HFFc6 (cell line): ENCODE results near the gene ERN1. TPM values are rescaled to one million over a fixed set of nuclear protein-coding genes. Genes with fewer than 3 reads are reported as not detected.
"Not testable (repeated sequence)": the region's sequence is repeated elsewhere in the genome, so short reads cannot be mapped to it uniquely, and the experiment has no call there.

Experiments
- DNase-seq: peaks from one replicate; pipeline ENCODE4 v3.0.0-alpha.2; 2018
- H3K27ac Mint-ChIP-seq: 2 replicates; pipeline ENCODE4 v1.8.0; 2020; ENCODE audit warnings: mild to moderate bottlenecking, mixed read lengths
- H3K27me3 Mint-ChIP-seq: 2 replicates; pipeline ENCODE4 v1.8.0; 2021; ENCODE audit warnings: mild to moderate bottlenecking, moderate library complexity, mixed read lengths; ENCODE audit not compliant: insufficient read depth
- H3K36me3 Mint-ChIP-seq: 2 replicates; pipeline ENCODE4 v1.8.0; 2021; ENCODE audit warnings: low read depth, mixed read lengths
- H3K4me1 Mint-ChIP-seq: 2 replicates; pipeline ENCODE4 v1.8.0; 2020; ENCODE audit warnings: low read depth, mixed read lengths
- H3K4me3 Mint-ChIP-seq: 2 replicates; pipeline ENCODE4 v1.8.0; 2020; ENCODE audit warnings: mild to moderate bottlenecking, moderate library complexity, mixed read lengths
- H3K9me3 Mint-ChIP-seq: 2 replicates; pipeline ENCODE4 v1.8.0; 2020; ENCODE audit warnings: mild to moderate bottlenecking, mixed read lengths
- total RNA-seq, 6 experiments: library from RNA; stranded (reverse); fragmentation: NEBNext Ultra II Directional; extraction: Animal tissue kit (Norgen Biotek cat#: 25700); gene quantifications; 2 replicates in 1 of 6; 3 replicates in 5 of 6; pipeline ENCODE4 v1.2.3, GENCODE V29; 2021
- TF ChIP-seq, protein P1 (sequence below): fragments of 200-600 bp; sonication (generic); IDR thresholded peaks from 2 replicates; pipeline ENCODE4 v1.5.0; 2021; ENCODE audit warnings: antibody characterized with exemption, mild to moderate bottlenecking

The ERN1 gene
- total RNA-seq, 6 experiments from 2014 or later, result 6.8 to 12.8 (median 7.9) TPM

DNA sequence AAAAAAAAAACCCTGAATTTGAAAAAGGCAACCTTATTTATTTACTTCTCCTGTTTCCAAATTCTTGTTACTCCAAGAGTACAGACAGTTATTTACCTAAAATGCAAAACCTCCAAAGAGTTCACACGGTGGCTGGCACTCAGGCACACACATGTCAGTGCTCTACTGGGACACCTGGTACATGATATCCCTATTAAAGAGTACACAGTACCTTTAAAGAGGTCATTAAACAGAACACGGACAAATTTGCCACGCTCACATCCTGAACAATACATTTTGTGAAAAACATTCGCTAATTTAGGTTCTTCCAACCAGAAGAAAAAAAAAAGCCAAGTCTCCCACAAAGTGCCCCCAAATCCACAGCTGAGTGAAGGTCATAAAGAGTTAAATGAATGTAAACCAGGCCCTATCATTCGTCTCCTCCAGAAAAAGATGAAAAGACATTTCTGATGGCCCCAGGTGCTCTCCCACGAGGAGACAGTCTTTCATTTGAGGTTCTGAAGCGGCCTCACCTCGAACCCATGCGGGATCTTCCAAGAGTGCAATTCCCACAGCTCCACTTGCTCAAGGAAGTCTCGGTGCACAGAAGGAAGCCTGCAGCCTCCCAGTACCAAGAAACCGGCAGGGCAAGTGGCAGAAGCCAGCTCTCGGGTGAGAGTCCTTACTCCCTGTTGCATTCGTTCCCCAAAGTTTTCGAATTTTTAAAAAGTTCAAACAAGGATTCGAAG lies 993 bp downstream of the ERN1 start:
- no peaks in the 10 kb centered on the region for H3K9me3 Mint-ChIP-seq
- peaks cover 9% of the 10 kb centered on the region; the same call in 1 of the 2 replicates for H3K27me3 Mint-ChIP-seq
- TF ChIP-seq, protein P1, sequence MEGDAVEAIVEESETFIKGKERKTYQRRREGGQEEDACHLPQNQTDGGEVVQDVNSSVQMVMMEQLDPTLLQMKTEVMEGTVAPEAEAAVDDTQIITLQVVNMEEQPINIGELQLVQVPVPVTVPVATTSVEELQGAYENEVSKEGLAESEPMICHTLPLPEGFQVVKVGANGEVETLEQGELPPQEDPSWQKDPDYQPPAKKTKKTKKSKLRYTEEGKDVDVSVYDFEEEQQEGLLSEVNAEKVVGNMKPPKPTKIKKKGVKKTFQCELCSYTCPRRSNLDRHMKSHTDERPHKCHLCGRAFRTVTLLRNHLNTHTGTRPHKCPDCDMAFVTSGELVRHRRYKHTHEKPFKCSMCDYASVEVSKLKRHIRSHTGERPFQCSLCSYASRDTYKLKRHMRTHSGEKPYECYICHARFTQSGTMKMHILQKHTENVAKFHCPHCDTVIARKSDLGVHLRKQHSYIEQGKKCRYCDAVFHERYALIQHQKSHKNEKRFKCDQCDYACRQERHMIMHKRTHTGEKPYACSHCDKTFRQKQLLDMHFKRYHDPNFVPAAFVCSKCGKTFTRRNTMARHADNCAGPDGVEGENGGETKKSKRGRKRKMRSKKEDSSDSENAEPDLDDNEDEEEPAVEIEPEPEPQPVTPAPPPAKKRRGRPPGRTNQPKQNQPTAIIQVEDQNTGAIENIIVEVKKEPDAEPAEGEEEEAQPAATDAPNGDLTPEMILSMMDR, result no peak
- peaks cover 52% of the 10 kb centered on the region for H3K4me1 Mint-ChIP-seq
- peak; percentile 22 for DNase-seq
- peak overlapping the region; percentile 91 for H3K4me3 Mint-ChIP-seq
- peak overlapping the region; percentile 77 for H3K27ac Mint-ChIP-seq
- peaks cover 8% of the 10 kb centered on the region for H3K36me3 Mint-ChIP-seq

DNA sequence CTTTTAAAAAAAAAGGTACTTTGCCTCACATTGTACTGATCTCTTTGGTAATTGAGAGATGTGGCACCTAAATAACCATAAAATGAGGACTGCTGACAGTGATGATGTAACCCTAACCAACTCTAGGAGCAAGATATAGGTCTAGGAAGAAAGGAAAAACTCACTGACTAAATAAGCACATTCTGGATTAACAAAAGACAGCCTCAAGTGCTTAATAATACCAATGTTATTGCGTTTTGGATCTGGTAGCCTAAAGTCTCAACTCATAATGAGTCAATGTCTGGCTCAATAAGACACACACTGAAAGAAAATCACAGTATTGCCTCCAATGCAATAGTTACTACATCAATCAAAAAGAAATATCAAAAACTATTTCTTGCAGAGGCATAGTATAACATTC lies 3.0 kb downstream of the ERN1 start:
- peak overlapping the region; percentile 32 for H3K4me3 Mint-ChIP-seq
- H3K4me1 Mint-ChIP-seq, result peaks cover 61% of the 10 kb centered on the region
- peaks cover 7% of the 10 kb centered on the region; the same call in 1 of the 2 replicates for H3K27me3 Mint-ChIP-seq
- peak overlapping the region; percentile 42 for H3K27ac Mint-ChIP-seq
- peaks cover 10% of the 10 kb centered on the region for H3K36me3 Mint-ChIP-seq
- H3K9me3 Mint-ChIP-seq, result no peaks in the 10 kb centered on the region
- DNase-seq, result peak; percentile 38
- TF ChIP-seq, protein P1, result no peak

DNA sequence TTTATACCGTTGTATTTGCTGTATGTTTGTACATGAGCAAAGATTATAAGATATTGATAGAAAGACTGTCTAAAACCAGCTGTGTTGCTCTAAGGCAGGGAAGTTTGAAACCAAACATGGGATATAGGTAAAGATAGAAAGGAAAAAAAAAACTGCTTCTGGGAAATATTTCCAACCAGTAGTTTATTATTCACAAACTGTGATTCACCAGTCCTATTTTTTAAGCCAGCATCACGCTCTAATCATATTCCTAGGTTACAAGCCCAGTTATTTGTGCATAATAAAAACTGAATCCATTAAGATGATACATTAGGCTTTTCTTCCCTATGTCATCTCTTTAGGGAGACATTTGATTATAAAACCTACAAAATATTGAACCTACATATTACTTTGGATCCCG lies 4.0 kb downstream of the ERN1 start:
- Mint-ChIP-seq H3K27ac (peak overlapping the region; percentile 42), H3K36me3 (peaks cover 10% of the 10 kb centered on the region), H3K4me1 (peaks cover 53% of the 10 kb centered on the region), H3K9me3 (no peaks in the 10 kb centered on the region), H3K4me3 (peak overlapping the region; percentile 32; the same call in 1 of the 2 replicates), H3K27me3 (peaks cover 7% of the 10 kb centered on the region; the same call in 1 of the 2 replicates)
- TF ChIP-seq, protein P1, result no peak
- DNase-seq, result peak; percentile 31

DNA sequence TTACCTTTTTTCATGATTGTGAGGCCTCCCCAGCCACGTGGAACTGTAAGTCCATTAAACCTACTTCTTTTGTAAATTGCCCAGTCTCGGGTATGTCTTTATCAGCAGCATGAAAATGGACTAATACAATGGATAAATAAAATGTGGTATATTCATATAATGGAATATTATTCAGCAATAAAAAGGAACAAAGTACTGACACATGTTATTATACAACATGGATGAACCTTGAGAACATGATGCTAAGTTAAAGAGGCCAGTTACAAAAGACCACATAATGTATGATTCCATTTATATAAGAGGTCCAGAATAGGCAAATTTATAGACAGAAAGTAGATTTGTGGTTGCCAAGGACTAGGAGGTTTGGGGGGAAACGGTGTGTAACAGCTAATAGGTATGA lies 5.3 kb downstream of the ERN1 start:
- H3K4me1 Mint-ChIP-seq, result peaks cover 45% of the 10 kb centered on the region
- no peak overlapping the region for H3K4me3 Mint-ChIP-seq
- DNase-seq, result no peak
- H3K36me3 Mint-ChIP-seq, result peaks cover 10% of the 10 kb centered on the region
- H3K27ac Mint-ChIP-seq, result no peak overlapping the region
- no peaks in the 10 kb centered on the region for H3K9me3 Mint-ChIP-seq
- TF ChIP-seq, protein P1, result no peak
- peaks cover 2% of the 10 kb centered on the region; the same call in 1 of the 2 replicates for H3K27me3 Mint-ChIP-seq

DNA sequence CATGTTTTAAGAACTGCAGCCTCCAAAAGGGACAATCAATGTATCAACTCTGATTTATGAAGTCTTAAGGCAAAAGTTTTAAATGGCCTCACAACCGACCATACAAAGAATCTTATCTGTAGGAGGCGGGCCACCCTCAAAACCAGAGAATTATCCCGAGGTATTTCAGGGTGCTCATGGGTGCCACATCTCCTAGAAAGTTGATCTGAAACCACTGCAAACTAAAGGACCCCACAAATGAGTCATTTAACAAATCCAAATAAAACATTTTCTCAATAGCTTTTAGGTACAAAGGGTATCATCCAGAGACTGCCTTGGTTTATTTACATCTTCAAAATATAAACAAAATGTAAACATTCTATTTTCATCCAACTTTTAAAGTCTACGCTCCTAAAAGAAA lies 6.8 kb downstream of the ERN1 start:
- Mint-ChIP-seq H3K36me3 (peaks cover 10% of the 10 kb centered on the region), H3K4me1 (peaks cover 43% of the 10 kb centered on the region), H3K27ac (no peak overlapping the region), H3K4me3 (no peak overlapping the region), H3K27me3 (peaks cover 2% of the 10 kb centered on the region; the same call in 1 of the 2 replicates), H3K9me3 (no peaks in the 10 kb centered on the region)
- DNase-seq, result no peak
- TF ChIP-seq, protein P1, result no peak

DNA sequence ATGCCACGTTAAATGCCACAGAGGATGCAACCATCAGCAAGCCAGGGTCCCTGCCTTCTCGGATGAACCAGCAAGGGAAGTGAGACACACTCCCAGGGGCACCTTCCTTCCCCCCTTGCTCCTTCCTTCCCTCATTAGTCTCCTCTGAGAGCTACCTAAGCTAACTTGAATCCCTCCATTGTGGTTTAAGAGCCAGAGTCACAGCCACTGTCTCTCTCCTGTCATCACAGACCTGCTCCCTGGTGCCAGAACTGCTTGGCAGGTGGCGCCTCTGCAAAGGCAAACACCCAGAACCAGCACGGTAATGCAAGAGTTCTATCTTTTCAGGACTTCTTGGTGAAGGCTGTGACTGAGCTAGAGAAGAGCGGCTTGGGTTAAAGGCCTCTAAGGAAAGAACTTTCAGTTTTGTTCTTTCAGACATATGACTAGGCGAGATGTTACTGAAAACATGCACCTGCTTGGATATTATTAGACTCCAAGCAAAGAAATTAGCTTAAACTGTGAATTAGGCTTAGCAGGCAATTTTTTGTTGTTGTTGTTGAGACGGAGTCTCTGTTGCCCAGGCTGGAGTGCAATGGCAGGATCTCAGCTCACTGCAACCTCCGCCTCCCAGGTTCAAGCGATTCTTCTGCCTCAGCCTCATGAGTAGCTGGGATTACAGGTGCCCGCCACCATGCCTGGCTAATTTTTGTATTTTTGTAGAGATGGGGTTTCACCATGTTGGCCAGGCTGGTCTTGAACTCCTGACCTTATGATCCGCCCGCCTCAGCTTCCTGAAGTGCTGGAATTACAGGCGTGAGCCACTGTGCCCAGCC lies 8.8 kb downstream of the ERN1 start:
- DNase-seq, H3K36me3 Mint-ChIP-seq, H3K27me3 Mint-ChIP-seq, H3K4me3 Mint-ChIP-seq, H3K27ac Mint-ChIP-seq, H3K9me3 Mint-ChIP-seq: not testable (repeated sequence)
- peaks cover 42% of the 10 kb centered on the region for H3K4me1 Mint-ChIP-seq
